T-helper 2 cell (primary cell): ENCODE measurements around the gene EPHA8.
A peak's percentile ranks its signal among the peaks of the same experiment; 100 is the strongest.

ENCODE experiments used
- DNase-seq, 5 experiments: peaks; one replicate each; pipeline versions ENCODE4 v3.0.0 to v3.0.0-alpha.2; 2012 to 2022

The EPHA8 gene

GRCh38 chr1:22625262-22625925 lies 62.1 kb downstream of the EPHA8 start:
- no peak for DNase-seq

- no peak for DNase-seq
These were observed 63.2 kb downstream of the EPHA8 start for GRCh38 chr1:22626237-22627157.

- no peak for DNase-seq
These were observed 64.0 kb downstream of the EPHA8 start for GRCh38 chr1:22627331-22627730.

GRCh38 chr1:22628698-22629444 lies 65.6 kb downstream of the EPHA8 start:
- no peak for DNase-seq

- no peak for DNase-seq
These were observed 66.6 kb downstream of the EPHA8 start for GRCh38 chr1:22629886-22630285.

GRCh38 chr1:22633697-22634463 lies 70.6 kb downstream of the EPHA8 start:
- DNase-seq, result no peak

GRCh38 chr1:22635436-22635835 lies 72.1 kb downstream of the EPHA8 start:
- DNase-seq, result no peak

GRCh38 chr1:22636353-22636752 lies 73.1 kb downstream of the EPHA8 start, which contains the start of gene C1QA:
Gene C1QA, plus strand, starts transcription at chr1:22636628. Its CDS starts 989 bp downstream, at chr1:22637617.
- no peak for DNase-seq

GRCh38 chr1:22636927-22637326 lies 73.6 kb downstream of the EPHA8 start:
- no peak for DNase-seq

GRCh38 chr1:22637907-22638445 lies 74.7 kb downstream of the EPHA8 start:
- no peak for DNase-seq

GRCh38 chr1:22638476-22639234 lies 75.4 kb downstream of the EPHA8 start:
- DNase-seq, result no peak

GRCh38 chr1:22639286-22639685 lies 76.0 kb downstream of the EPHA8 start:
- no peak for DNase-seq

- DNase-seq, result no peak
These were observed 78.0 kb downstream of the EPHA8 start for GRCh38 chr1:22641247-22641646.

GRCh38 chr1:22641906-22642636 lies 78.8 kb downstream of the EPHA8 start:
- DNase-seq, result peak; percentile 24 to 56 (median 41)

GRCh38 chr1:22643381-22643780 lies 80.1 kb downstream of the EPHA8 start, which contains the start of gene C1QC:
Gene C1QC, plus strand, starts transcription at chr1:22643633. Its CDS starts 391 bp downstream, at chr1:22644024.
- DNase-seq, result no peak

GRCh38 chr1:22643928-22644327 lies 80.6 kb downstream of the EPHA8 start:
- DNase-seq, result no peak

GRCh38 chr1:22645931-22646330 lies 82.6 kb downstream of the EPHA8 start:
- no peak for DNase-seq

GRCh38 chr1:22646384-22646783 lies 83.1 kb downstream of the EPHA8 start:
- no peak for DNase-seq

- DNase-seq, result no peak
These were observed 86.9 kb downstream of the EPHA8 start for GRCh38 chr1:22650089-22650693.
